GM18508 (cell line): ENCODE results near the gene ZNF358.

Experiments used
- ATAC-seq: cut with Tn5 transposase; IDR thresholded peaks from one replicate; pipeline ENCODE4 v1.9.1; 2021; ENCODE audit warnings: moderate number of reproducible peaks; ENCODE audit not compliant: insufficient read depth, unreplicated experiment

The ZNF358 gene

GRCh38 chr19:7488736-7489353 is 27.1 kb upstream of the ZNF358 start, which contains the start of gene PEX11G:
PEX11G (minus strand) TSS chr19:7489035; CDS start chr19:7489010, 25 bp downstream.
- ATAC-seq = no peak

GRCh38 chr19:7489609-7490044 is 26.3 kb upstream of the ZNF358 start:
- ATAC-seq = no peak

- ATAC-seq = no peak
These were observed 23.8 kb upstream of the ZNF358 start for GRCh38 chr19:7492142-7492541.

GRCh38 chr19:7492558-7492957 is 23.3 kb upstream of the ZNF358 start:
- ATAC-seq = no peak

- no peak for ATAC-seq
These were observed 21.3 kb upstream of the ZNF358 start for GRCh38 chr19:7494416-7495098.

GRCh38 chr19:7497292-7497691 is 18.6 kb upstream of the ZNF358 start:
- ATAC-seq = no peak

GRCh38 chr19:7500811-7501450 is 15.0 kb upstream of the ZNF358 start:
- ATAC-seq = no peak

- ATAC-seq = no peak
These were observed 13.4 kb upstream of the ZNF358 start for GRCh38 chr19:7502552-7502951.

GRCh38 chr19:7504684-7505083 is 11.2 kb upstream of the ZNF358 start:
- no peak for ATAC-seq

GRCh38 chr19:7505288-7505681 is 10.6 kb upstream of the ZNF358 start:
- no peak for ATAC-seq

- no peak for ATAC-seq
These were observed 10.1 kb upstream of the ZNF358 start for GRCh38 chr19:7505682-7506384.

- ATAC-seq = no peak
These were observed 9.2 kb upstream of the ZNF358 start for GRCh38 chr19:7506385-7507328.

GRCh38 chr19:7507884-7508283 is 8.0 kb upstream of the ZNF358 start:
- no peak for ATAC-seq

GRCh38 chr19:7509625-7510024 is 6.3 kb upstream of the ZNF358 start:
- ATAC-seq = no peak

- no peak for ATAC-seq
These were observed 3.5 kb upstream of the ZNF358 start for GRCh38 chr19:7512400-7512851.

GRCh38 chr19:7513809-7514642 is 1.9 kb upstream of the ZNF358 start:
- ATAC-seq = no peak

GRCh38 chr19:7515110-7515644 is 726 bp upstream of the ZNF358 start:
- no peak for ATAC-seq

- ATAC-seq = no peak
These were observed 430 bp downstream of the ZNF358 start for GRCh38 chr19:7516333-7516732.

GRCh38 chr19:7516878-7517277 is 975 bp downstream of the ZNF358 start:
- ATAC-seq = no peak
